Hepatocyte (in vitro differentiated cells): Measurements from ENCODE around the gene ADGRV1.

Experiments used
- CTCF ChIP-seq: fragments of 200-600 bp; sonication (generic); IDR thresholded peaks from 2 replicates; pipeline ENCODE4 v1.5.1; 2016; ENCODE audit warnings: antibody characterized with exemption, mild to moderate bottlenecking; ENCODE audit not compliant: poor library complexity
- EZH2phosphoT487 ChIP-seq: fragments of 200-600 bp; sonication (generic); IDR thresholded peaks from one replicate; pipeline ENCODE4 v1.6.1; 2018; ENCODE audit warnings: antibody characterized with exemption, mild to moderate bottlenecking, low read depth, moderate library complexity; ENCODE audit not compliant: unreplicated experiment, severe bottlenecking

DNA sequence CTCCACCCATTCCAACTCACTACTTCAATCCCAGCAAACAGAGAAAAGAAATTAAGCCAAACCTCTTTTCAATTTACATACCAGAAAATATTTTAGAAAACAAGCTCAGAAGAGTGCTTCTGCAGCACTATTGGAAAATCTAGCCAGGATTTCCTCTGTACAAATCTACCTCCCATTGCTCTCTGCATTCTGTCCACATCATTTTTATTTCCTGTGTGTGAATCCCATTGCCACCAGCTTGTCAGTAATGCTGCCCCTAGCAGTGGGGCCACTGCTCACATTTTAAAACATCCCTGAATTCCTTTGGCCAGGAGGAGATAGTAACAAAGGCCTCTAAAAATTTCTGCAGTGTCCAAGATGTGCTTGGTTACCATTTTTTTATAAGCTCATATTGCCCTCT, 592.0 kb downstream of the ADGRV1 start:
- TF ChIP-seq CTCF (no peak), EZH2phosphoT487 (no peak)
